ENCODE data around the gene MBTPS1. TPM values are rescaled to one million over a fixed set of nuclear protein-coding genes. Genes with fewer than 3 reads are reported as not detected.
A peak's percentile ranks its signal among the peaks of the same experiment; 100 is the strongest.

The MBTPS1 gene
- total and polyA plus RNA-seq, 10 of the 15 experiments (the other 5 are each of a cell fraction or from before 2014, with no cell fraction given): 1.3 to 43.9 (median 35.2) TPM

DNA sequence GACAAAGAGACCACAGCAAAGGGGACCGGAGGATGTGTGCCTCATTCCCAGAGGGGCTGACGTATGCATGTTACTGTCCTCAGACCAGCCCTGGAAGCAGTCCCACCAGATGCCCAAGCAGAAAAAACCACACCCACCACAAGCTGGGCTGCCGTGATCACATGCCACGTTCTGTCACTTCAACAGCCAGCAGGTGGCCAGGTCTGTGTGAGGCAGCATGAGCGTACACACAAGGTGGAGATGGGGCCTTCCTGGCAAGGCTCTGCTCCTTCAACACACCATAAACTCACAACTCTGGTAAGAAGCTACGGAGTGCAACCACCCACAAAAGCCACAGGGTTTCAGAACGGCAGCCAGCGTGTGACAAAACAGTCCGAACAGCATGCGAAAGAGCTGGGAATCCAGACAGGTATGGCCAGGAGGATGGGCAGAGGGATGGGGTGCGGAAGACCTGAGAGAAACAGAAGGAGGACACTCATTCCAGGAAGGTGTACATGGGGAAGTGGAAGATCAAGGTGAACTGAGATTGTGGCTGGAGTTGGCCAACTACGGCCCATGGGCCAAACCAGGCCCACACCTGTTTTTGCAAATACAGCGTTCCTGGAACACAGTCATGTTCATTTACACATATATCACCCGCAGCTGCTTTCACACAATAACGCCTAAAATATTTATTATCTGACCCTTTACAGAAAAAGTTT, 27.9 kb downstream of the MBTPS1 start (continued):
- TF ChIP-seq, protein P1, sequence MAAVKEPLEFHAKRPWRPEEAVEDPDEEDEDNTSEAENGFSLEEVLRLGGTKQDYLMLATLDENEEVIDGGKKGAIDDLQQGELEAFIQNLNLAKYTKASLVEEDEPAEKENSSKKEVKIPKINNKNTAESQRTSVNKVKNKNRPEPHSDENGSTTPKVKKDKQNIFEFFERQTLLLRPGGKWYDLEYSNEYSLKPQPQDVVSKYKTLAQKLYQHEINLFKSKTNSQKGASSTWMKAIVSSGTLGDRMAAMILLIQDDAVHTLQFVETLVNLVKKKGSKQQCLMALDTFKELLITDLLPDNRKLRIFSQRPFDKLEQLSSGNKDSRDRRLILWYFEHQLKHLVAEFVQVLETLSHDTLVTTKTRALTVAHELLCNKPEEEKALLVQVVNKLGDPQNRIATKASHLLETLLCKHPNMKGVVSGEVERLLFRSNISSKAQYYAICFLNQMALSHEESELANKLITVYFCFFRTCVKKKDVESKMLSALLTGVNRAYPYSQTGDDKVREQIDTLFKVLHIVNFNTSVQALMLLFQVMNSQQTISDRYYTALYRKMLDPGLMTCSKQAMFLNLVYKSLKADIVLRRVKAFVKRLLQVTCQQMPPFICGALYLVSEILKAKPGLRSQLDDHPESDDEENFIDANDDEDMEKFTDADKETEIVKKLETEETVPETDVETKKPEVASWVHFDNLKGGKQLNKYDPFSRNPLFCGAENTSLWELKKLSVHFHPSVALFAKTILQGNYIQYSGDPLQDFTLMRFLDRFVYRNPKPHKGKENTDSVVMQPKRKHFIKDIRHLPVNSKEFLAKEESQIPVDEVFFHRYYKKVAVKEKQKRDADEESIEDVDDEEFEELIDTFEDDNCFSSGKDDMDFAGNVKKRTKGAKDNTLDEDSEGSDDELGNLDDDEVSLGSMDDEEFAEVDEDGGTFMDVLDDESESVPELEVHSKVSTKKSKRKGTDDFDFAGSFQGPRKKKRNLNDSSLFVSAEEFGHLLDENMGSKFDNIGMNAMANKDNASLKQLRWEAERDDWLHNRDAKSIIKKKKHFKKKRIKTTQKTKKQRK (IDR thresholded peaks at IDR 0.05; ENCODE audit: low read depth, low read length): no peak
- TF ChIP-seq POLR2A (IDR thresholded peaks at IDR 0.05; ENCODE audit: low read depth, low read length) (peak; percentile 42; the same call in 1 of the 2 replicates), NFIC (IDR thresholded peaks at IDR 0.05; ENCODE audit: low read depth, low read length) (peak; percentile 35; the same call in 1 of the 2 replicates), SRF (IDR thresholded peaks at IDR 0.05; ENCODE audit: low read depth in 2 of 2, low read length in 2 of 2) (no peak), USF1 (IDR thresholded peaks at IDR 0.05; ENCODE audit: borderline replicate concordance, extremely low read length, insufficient read depth, low read depth, low read length) (peak; percentile 70), KAT2A (conservative IDR thresholded peaks at IDR 0.05; ENCODE audit: control insufficient read depth, low read depth, low read length) (no peak), MAX (IDR thresholded peaks at IDR 0.05; ENCODE audit: low read depth, low read length) (no peak), MEF2B (IDR thresholded peaks at IDR 0.05; ENCODE audit: partially characterized antibody, poor library complexity, severe bottlenecking) (no peak), CEBPB (IDR thresholded peaks at IDR 0.05; ENCODE audit: borderline replicate concordance in 1 of 2, low read depth in 2 of 2, low read length in 2 of 2) (no peak), MTA3 (IDR thresholded peaks at IDR 0.05; ENCODE audit: borderline replicate concordance, low read length) (no peak), TAF1 (IDR thresholded peaks at IDR 0.05; ENCODE audit: borderline replicate concordance, low read depth, low read length) (no peak), NFYB (IDR thresholded peaks at IDR 0.05; ENCODE audit: insufficient read depth, low read depth, low read length) (no peak), PKNOX1 (IDR thresholded peaks at IDR 0.05) (0 out of 2 replicates have a peak, but pooled peaks have one; percentile 12), CBX3 (IDR thresholded peaks at IDR 0.05; ENCODE audit: borderline replicate concordance, low read depth) (no peak)
- TF ChIP-seq, protein P2, sequence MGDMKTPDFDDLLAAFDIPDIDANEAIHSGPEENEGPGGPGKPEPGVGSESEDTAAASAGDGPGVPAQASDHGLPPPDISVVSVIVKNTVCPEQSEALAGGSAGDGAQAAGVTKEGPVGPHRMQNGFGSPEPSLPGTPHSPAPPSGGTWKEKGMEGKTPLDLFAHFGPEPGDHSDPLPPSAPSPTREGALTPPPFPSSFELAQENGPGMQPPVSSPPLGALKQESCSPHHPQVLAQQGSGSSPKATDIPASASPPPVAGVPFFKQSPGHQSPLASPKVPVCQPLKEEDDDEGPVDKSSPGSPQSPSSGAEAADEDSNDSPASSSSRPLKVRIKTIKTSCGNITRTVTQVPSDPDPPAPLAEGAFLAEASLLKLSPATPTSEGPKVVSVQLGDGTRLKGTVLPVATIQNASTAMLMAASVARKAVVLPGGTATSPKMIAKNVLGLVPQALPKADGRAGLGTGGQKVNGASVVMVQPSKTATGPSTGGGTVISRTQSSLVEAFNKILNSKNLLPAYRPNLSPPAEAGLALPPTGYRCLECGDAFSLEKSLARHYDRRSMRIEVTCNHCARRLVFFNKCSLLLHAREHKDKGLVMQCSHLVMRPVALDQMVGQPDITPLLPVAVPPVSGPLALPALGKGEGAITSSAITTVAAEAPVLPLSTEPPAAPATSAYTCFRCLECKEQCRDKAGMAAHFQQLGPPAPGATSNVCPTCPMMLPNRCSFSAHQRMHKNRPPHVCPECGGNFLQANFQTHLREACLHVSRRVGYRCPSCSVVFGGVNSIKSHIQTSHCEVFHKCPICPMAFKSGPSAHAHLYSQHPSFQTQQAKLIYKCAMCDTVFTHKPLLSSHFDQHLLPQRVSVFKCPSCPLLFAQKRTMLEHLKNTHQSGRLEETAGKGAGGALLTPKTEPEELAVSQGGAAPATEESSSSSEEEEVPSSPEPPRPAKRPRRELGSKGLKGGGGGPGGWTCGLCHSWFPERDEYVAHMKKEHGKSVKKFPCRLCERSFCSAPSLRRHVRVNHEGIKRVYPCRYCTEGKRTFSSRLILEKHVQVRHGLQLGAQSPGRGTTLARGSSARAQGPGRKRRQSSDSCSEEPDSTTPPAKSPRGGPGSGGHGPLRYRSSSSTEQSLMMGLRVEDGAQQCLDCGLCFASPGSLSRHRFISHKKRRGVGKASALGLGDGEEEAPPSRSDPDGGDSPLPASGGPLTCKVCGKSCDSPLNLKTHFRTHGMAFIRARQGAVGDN (IDR thresholded peaks at IDR 0.05): no peak
- TF ChIP-seq, protein P3, sequence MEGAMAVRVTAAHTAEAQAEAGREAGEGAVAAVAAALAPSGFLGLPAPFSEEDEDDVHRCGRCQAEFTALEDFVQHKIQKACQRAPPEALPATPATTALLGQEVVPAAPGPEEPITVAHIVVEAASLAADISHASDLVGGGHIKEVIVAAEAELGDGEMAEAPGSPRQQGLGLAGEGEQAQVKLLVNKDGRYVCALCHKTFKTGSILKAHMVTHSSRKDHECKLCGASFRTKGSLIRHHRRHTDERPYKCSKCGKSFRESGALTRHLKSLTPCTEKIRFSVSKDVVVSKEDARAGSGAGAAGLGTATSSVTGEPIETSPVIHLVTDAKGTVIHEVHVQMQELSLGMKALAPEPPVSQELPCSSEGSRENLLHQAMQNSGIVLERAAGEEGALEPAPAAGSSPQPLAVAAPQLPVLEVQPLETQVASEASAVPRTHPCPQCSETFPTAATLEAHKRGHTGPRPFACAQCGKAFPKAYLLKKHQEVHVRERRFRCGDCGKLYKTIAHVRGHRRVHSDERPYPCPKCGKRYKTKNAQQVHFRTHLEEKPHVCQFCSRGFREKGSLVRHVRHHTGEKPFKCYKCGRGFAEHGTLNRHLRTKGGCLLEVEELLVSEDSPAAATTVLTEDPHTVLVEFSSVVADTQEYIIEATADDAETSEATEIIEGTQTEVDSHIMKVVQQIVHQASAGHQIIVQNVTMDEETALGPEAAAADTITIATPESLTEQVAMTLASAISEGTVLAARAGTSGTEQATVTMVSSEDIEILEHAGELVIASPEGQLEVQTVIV (IDR thresholded peaks at IDR 0.05; ENCODE audit: borderline replicate concordance, partially characterized antibody): no peak

Measured in GM12878 (cell line).